ENCODE results near the gene TBC1D32.
"Not testable (repeated sequence)": the region's sequence is repeated elsewhere in the genome, so short reads cannot be mapped to it uniquely, and the experiment has no call there.

Gene TBC1D32

DNA sequence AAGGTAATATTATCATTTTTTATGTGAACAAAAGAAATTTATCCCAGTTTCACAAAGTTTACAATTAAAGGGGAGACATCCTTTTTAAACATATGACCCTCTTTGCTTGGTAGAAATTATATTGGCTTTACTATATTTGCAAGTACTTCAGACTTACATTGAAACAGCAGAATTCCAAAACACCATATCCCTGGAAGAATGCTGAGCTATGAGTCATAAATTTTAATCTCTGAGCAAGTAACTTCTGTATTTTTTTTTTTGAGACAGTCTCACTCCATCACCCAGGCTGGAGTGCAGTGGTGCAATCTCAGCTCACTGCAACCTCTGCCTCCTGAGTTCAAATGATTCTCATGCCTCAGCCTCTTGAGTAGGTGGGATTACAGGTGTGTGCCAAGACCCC is 240.4 kb downstream of the TBC1D32 start:
- no peak for DNase-seq

DNA sequence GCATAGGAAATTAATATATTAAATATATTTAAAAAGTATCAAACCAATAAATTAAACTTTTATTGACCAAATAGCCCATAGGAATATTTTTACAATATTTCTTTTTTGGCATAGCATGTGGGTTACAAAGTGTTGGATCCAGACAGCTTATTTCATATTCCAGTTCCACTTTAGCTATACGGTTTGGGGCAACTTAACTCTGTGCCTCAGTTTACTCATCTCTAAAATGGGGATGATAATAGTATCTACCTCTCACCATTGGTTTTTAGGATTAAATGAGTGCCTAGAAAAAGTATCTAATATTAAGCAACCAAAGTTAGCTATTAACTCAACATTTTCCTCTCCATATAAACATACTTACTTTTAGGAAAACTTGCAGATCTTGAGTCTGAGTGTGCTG is 243.8 kb downstream of the TBC1D32 start:
- DNase-seq = no peak

DNA sequence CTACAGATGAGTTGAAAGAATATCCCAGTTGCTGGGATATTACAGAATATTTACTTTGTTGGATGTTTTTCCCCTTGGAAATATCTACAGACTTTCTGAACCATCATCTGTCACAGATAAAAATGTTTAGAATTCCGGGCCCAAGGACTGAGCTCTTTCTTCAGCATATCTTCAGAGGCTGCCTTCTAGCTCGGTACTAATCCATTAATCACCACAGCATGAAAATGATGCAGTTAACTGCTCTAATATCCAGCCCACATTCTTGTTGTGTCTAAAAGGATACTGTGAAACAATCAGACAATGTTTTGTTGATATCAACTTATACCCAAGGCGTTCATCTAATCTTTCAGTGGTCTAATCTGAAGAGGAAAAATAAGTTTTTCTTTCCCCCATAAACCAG is 247.4 kb downstream of the TBC1D32 start:
- no peak for DNase-seq

DNA sequence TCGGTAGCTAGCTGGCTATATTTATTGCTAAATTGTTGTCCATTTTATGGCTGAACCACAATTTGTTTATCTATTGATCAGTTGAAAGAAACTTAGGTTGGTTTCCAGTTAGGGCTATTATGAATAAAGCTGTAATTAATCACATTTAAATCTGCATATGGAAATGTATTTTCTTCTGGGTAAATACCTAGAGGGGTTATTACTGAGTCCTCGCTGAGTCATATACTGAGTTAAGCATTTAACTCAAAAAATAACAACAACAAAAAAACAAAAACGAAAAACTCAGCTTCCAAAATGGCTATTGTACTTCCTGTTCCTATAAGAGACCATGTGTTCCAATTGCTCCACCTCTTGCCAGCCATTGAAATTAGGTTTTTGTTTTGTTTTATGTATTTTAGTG is 258.2 kb downstream of the TBC1D32 start:
- DNase-seq = no peak

DNA sequence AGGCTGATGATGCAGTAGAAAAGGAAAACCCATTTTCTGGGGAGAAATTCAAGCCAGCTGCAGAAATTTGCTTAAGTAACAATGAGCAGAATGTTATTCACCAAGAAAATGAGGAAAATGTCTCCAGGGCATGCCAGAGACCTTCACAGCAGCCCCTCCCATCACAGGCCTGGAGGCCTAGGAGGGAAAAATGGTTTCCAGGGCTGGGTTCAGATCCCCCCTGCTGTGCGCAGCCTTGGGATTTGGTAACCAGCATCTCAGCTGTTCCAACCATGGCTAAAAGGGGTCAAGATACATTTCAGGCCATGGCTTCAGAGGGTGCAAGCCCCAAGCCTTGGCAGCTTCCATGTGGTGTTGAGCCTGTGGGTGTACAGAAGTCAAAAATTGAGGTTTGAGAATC is 265.5 kb downstream of the TBC1D32 start:
- DNase-seq = not testable (repeated sequence)

DNA sequence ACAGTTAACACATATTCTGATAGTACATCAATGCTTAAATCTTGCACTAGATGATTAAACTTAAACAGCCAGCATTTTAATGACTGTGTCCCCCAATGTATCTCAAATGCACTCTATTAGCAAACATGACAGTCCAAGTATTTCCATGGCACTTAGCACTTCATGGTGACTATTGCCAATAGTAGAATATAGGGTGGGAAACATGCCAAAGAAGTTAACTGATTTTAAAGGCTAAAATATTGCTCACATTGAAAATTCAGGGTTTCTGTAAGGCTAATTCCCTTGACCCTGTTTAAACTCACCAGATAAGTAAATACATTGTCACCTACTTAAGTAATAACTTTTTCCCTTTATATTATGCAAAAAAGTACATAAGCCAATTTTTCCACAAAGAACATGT is 266.9 kb downstream of the TBC1D32 start:
- no peak for DNase-seq

DNA sequence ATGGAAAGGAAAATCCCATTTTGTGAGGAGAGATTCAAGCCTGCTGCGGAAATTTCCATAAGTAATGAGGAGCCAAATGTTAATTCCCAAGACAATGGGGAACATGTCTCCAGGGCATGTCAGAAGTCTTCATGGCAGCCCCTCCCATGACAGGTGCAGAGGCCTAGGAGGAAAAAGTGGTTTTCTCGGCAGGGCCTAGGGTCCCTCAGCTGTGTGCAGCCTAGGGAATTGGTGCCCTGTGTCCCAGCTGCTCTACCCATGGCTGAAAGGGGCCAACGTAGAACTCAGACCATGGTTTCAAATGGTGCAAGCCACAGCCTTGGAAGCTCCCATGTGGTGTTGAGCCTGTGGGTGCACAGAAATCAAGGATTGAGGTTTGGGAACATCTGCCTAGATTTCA is 269.9 kb downstream of the TBC1D32 start:
- DNase-seq = no peak

DNA sequence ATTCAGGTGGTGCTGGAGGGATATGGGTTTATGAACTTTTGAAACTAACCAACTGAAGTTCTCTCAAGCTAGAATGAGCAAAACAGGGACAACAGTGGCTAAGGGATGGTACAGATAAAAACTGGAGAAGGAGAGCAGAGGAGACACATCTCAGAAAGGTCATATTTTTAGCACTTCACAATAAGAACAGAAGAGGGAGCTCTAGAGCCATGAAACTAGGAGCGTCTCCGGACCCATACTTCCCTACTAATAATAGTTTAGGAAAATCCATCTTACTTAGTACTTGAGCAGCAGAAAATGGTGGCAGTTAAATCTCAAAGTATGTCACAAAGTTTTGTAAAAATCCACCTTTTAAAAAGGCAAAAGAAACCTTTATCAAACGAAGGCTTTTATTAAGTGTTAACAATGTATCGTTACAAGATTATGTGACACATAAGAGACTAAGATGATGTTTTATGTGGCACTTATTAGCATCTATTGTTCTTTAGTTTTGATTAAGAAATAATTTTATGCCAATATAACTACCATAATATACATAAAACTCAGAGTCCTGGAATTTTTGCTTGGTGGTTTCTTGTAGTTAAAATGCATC is 278.6 kb downstream of the TBC1D32 start:
- DNase-seq = peak; percentile 41

DNA sequence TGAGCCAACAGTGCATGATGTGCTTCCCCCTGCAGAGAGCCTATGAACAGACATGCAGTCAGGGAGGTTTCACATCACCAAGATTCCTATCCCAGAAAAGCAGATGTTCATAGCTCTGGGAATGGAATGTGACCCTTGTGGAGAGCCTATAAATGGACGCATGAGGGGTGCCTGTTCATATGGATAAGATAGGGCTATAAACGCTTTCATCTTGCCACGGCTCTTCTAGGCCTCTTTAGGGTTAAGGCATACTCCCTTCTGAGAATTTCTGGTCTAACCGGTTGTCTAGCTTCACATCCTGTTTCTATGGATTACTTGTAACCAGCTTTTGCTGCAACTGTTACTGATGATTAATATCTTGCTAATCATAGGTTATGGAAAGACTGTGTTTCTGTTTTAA is 285.7 kb downstream of the TBC1D32 start:
- DNase-seq = not testable (repeated sequence)

DNA sequence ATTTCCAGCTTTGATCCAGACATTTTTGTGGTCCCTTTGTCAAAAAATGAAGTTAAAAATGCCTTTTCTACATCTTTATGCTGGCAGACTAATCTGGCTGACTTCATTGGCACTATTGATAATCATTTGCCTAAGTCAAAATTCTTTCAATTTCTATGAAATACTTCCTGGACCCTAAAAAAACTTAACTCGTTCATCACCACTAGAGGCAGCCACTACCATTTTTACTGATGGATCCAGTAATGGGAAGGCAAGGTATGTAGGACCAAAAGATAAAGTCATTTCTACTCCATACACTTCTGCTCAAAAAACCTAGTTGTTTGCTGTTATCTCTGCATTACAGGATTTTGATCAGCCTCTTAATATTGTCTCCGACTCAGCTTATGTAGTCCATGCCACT is 289.4 kb downstream of the TBC1D32 start:
- DNase-seq = not testable (repeated sequence)

DNA sequence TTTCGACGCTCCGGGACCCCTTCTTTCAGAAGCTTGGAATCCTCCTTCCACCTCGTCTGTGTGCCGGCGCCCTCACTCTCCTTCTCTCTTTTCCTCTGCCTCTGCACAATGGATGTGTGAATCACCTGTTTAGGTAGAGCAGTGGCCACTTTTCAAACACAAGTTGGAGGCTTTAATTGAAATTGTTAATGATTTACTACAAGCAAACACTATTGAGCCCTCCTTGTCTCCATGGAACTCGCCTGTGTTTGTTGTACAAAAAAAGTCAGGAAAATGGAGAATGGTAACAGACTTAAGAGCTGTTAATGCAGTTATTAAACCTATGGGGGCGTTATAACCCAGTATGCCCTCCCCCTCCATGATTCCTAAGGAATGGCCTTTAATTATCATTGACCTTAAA is 290.6 kb downstream of the TBC1D32 start:
- DNase-seq = not testable (repeated sequence)

DNA sequence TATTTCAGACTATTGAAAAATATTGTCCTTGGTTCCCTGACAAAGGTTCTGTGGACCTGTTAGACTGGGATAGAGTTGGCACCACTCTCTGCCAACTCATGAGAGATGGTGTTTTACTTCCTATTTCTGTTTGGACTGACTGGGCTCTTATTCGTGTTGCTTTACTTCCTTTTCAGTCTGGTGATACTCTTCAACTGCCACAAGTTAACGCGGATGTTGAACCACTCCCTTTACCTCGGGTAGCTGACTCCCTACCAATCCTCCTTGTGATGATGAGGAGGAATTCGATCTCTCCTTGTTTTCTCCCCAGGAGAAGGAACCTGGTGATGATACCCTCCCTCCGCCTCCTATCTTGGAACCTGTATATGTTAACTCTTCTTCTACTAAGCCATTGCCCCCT is 291.1 kb downstream of the TBC1D32 start:
- not testable (repeated sequence) for DNase-seq

DNA sequence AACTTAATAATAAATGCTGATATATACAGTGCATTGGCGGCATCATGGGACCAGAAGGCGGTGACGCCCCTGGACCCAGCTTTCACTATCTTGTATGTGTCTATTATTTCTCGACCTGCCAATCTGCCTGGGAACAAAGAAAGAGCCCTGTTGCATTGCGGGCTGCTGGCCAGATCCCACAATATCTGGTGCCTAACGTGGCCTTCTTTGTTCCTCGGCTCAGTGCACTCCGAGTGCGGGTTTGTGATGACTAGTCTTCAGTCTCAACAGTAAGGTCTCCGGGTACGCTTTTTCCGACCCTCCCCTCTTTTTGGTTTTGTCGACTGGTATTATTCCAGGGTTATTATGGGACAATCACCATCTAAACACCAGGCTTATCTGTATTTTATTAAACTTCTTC is 291.5 kb downstream of the TBC1D32 start:
- no peak for DNase-seq

DNA sequence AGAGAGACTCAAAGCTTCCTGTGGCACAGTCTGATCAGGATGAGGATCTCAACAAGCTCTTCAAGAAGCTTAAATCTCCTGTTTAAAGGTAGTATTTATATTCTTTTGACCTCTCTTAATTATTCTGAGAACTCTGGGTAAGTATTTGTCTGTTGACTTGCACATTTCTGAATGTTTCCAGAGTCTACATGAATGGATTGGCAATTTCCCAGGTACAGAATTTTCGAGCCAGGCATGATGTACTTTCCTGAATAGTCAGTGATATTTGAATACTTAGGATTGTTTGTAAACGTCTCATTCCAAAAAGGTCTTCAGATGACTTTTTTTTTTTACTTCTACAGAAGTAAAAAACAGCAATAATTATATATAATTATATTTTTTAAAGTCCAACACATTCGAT is 293.4 kb downstream of the TBC1D32 start:
- DNase-seq = no peak

DNA sequence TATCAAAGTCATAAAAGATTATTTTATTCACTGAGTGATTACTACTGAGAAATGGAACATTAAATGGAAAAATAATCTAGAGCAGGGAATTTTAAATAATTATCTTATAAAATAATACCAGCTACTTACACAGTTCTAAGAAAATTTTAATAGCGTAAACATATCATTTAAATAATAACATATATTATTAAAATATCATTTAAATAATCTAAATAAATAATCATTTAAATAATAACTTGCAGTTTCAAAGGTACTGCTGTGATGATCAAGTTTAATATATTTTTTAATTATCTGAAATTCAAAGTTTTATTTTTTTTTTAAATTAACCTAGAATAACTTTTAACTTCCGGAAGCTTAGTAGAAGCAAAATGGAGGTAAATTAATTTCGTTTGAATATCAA is 301.2 kb downstream of the TBC1D32 start:
- DNase-seq = no peak

DNA sequence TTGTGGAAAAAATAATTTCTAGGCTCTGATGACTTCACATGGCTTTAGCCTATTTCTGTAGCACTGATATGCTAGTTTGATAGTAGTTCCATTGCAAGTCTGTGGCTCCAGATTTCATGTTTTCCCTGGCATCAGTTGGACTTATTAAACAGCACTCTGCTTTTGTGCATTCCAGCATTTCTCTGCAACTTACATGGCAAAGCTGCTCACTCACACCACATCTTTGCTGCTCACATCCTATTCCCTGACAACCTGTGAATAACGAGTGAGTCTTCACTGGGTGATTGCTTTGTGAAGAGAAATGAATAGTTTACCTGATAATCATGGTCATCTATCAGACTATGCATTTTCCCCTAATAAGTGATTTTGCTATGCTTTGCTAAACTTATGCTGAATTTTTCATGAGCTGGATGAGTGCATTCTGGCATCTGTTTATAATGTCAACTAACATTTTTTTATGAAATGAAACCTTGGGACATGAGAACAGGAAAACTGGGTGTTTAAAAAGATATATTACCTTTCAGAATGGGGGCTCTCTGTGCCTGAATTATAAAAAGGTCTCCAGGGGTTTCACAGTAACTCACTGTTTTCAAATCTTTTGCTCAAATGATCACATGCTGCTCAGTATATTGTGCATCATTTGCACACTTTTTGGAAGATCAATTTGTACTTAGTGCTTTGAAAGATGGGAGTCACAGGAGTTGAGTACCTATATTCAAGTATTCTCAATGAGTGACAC is 301.8 kb downstream of the TBC1D32 start:
- no peak for DNase-seq

Data from activated CD4-positive, alpha-beta T cell treated with anti-CD3 and anti-CD28 coated beads, Interleukin-10, Interleukin-2, amounts not matched to agents 100 ng/mL and 50 ng/mL, durations not matched to agents 16 hours and 8 hours (primary cell).